Ectodermal cell (in vitro differentiated cells): Measurements from ENCODE around the gene AGBL1.

ENCODE experiments used
- H3K27ac ChIP-seq: 2 replicates; pipeline ENCODE4 v1.7.0; 2013; ENCODE audit warnings: mild to moderate bottlenecking, low read depth, low read length; ENCODE audit not compliant: insufficient read depth, poor library complexity, severe bottlenecking
- H3K27me3 ChIP-seq: 2 replicates; pipeline ENCODE4 v1.7.0; 2013; ENCODE audit warnings: mild to moderate bottlenecking, low read length; ENCODE audit not compliant: insufficient read depth, control insufficient read depth, poor library complexity, severe bottlenecking
- H3K36me3 ChIP-seq: one replicate; pipeline ENCODE4 v1.7.0; 2013; ENCODE audit warnings: low read length; ENCODE audit not compliant: control insufficient read depth, insufficient read depth
- H3K4me1 ChIP-seq: one replicate; pipeline ENCODE4 v1.7.0; 2013; ENCODE audit warnings: low read length; ENCODE audit not compliant: control insufficient read depth, insufficient read depth
- H3K4me3 ChIP-seq: 2 replicates; pipeline ENCODE4 v1.7.0; 2013; ENCODE audit warnings: low read depth, low read length, control low read depth; ENCODE audit not compliant: insufficient read depth
- H3K9me3 ChIP-seq: 2 replicates; pipeline ENCODE4 v1.7.0; 2013; ENCODE audit warnings: mild to moderate bottlenecking, low read length, moderate library complexity; ENCODE audit not compliant: control insufficient read depth
- WGBS, 2 experiments: methylation state at CpG; one replicate each; pipeline ENCODE4 v1.1.7; 2013; ENCODE audit warnings: missing lambda C conversion rate in 2 of 2; 5-methylcytosine and 5-hydroxymethylcytosine counted together

AGBL1 gene

DNA sequence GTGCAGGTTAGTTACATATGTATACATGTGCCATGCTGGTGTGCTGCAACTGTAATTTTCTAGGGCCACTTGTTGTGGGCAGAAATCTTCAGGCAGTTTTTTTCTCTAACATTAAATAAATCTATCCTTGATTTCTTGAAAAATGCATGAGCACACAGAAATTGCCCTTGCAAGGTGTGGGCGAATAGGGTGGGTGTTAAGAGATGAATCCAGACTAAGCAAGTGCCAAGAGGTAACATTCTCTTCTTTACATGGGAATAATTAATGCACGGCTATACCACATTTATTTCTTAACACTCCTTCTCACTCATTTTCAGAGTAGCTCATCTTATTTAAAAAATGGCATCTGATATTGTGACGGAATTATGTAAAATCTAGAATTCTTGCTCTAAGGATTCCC is 719.6 kb downstream of the AGBL1 start:
- no peak overlapping the region for H3K27ac ChIP-seq
- H3K27me3 ChIP-seq = no peaks in the 10 kb centered on the region
- WGBS, 2 experiments = 92 to 100% methylated on average over 2 to 3 of the region's 3 CpGs
- no peaks in the 10 kb centered on the region for H3K36me3 ChIP-seq
- no peak overlapping the region for H3K4me3 ChIP-seq
- H3K4me1 ChIP-seq = no peaks in the 10 kb centered on the region
- no peaks in the 10 kb centered on the region for H3K9me3 ChIP-seq

DNA sequence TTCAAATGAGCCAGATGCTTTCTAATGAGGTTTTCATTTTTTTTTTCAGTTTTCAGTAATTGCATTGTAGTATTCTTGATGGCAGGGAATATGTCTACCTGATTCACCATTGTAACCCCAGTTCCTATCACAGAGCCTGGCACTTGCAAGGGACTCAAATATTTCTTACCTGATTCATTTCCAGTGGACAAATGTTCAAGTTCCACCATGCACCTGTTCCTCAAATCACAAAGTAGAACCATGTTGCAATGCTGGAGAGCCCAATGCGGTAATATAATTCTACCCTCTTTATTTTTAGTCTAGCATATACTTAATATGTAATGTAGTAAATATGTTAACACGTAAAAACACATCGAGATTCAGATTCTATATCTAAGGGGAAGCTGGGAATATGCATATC is 722.6 kb downstream of the AGBL1 start:
- Histone ChIP-seq H3K27me3 (no peaks in the 10 kb centered on the region), H3K27ac (no peak overlapping the region), H3K4me1 (no peaks in the 10 kb centered on the region), H3K36me3 (no peaks in the 10 kb centered on the region), H3K4me3 (no peak overlapping the region), H3K9me3 (no peaks in the 10 kb centered on the region)
- no CpG with 5 or more reads among the region's 3 CpGs for WGBS, 2 experiments

DNA sequence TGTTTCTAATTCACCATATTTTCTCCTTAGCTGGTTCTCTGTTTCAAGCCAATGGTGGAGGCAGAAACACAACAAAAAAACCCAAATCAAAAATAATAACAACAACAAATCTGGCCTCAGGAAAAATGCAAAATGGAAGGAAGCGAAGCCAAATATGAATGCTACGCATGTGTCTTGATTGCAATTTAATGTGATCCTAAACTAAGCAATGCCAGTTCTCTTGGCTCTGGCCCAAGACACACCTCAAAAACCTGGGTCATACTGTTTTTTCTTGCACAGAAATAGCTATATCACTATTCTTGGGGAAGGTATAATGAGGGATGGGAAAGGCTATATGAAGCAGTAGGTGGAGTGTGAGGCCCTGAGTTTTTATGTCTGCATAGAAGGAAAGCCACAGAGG is 724.7 kb downstream of the AGBL1 start:
- 88 to 95% methylated on average over 2 of the region's 2 CpGs for WGBS, 2 experiments
- no peak overlapping the region for H3K27ac ChIP-seq
- H3K9me3 ChIP-seq = no peaks in the 10 kb centered on the region
- H3K36me3 ChIP-seq = no peaks in the 10 kb centered on the region
- H3K4me3 ChIP-seq = no peak overlapping the region
- H3K4me1 ChIP-seq = no peaks in the 10 kb centered on the region
- no peaks in the 10 kb centered on the region for H3K27me3 ChIP-seq

DNA sequence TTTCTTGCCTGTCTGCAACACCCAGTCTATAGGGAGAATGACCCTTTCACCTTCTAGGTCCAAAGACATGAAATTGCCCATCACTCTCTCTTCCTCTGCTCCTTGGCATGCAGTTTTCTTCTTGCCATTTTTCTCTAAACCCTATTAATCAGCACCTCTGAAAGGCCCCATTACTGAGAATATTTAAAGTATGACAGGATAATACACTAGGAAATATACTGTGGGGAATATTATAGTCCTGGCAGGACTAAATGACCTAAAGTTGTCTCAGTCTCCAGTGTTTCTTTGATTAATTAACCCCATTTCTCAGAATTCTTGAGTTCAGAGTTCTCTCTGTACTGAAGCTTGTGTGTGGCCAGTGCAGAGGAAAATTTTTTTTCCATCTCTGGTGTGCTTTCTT is 730.7 kb downstream of the AGBL1 start:
- no peak overlapping the region for H3K27ac ChIP-seq
- H3K9me3 ChIP-seq = no peaks in the 10 kb centered on the region
- no peaks in the 10 kb centered on the region for H3K4me1 ChIP-seq
- no peaks in the 10 kb centered on the region for H3K27me3 ChIP-seq
- no peaks in the 10 kb centered on the region for H3K36me3 ChIP-seq
- no peak overlapping the region for H3K4me3 ChIP-seq

DNA sequence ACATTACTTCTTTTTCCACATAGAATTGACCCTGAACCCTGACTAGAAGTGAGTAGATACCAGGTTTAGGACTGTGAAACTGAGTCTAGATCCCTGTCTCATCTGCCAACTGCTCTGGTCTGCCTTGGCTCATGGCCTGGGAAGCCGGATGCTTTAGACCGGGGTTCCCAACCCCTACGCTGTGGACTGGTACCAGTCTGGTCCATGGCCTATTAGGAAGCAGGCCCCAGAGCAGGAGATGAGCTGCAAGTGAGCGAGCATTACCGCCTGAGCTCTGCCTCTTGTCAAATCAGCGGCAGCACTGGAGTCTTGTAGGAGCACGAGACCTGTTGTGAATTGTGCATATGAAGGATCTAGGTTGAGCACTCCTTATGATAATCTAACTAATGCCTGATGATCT is 734.2 kb downstream of the AGBL1 start:
- Histone ChIP-seq H3K9me3 (no peaks in the 10 kb centered on the region), H3K36me3 (no peaks in the 10 kb centered on the region), H3K27ac (no peak overlapping the region), H3K27me3 (no peaks in the 10 kb centered on the region), H3K4me1 (no peaks in the 10 kb centered on the region), H3K4me3 (no peak overlapping the region)
- 94 to 97% methylated on average over 6 to 7 of the region's 7 CpGs for WGBS, 2 experiments

DNA sequence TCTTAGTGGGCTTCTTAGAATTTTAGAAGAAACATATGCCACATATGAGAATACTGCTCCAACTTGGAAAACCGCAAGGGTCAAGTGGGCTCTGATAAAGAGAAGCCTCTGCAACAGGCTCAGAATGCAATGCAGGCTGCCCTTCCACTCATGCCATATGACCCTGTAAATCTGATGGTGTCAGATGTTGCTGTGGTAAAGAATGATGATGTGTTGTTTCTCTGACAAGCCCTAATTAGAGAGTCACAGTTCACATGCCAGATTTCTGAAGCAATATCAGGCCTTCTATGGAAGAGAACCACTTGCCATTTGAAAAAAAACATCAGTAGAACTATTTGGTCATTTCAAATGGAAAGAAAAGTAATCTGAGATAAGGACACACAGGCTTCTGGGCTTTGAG is 749.6 kb downstream of the AGBL1 start:
- Histone ChIP-seq H3K27ac (no peak overlapping the region), H3K36me3 (no peaks in the 10 kb centered on the region), H3K4me1 (no peaks in the 10 kb centered on the region), H3K9me3 (no peaks in the 10 kb centered on the region), H3K27me3 (no peaks in the 10 kb centered on the region), H3K4me3 (no peak overlapping the region)
- WGBS, 2 experiments = 94 to 100% methylated on average over 1 of the region's 1 CpG

DNA sequence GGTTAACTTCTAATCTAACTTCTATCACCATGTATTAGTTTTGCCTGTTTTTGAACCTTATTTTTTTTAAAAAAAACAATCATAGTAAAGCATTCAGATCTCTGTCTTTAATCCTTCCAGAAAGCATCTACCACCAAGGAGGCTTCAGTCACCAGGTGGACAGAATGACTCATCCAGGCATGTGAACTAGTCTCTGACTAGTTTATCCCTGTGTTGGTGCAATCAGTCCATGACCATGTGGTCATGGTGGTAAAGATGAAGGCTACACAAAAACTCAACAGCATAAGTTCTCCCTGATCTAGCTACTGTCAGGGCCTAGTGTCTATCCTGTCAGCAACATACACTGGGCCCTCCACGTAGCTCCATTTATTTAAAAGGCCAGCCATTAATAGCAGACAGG is 750.6 kb downstream of the AGBL1 start:
- Histone ChIP-seq H3K4me3 (no peak overlapping the region), H3K4me1 (no peaks in the 10 kb centered on the region), H3K36me3 (no peaks in the 10 kb centered on the region), H3K9me3 (no peaks in the 10 kb centered on the region), H3K27ac (no peak overlapping the region), H3K27me3 (no peaks in the 10 kb centered on the region)
- WGBS, 2 experiments = 97 to 100% methylated on average over 1 of the region's 1 CpG

DNA sequence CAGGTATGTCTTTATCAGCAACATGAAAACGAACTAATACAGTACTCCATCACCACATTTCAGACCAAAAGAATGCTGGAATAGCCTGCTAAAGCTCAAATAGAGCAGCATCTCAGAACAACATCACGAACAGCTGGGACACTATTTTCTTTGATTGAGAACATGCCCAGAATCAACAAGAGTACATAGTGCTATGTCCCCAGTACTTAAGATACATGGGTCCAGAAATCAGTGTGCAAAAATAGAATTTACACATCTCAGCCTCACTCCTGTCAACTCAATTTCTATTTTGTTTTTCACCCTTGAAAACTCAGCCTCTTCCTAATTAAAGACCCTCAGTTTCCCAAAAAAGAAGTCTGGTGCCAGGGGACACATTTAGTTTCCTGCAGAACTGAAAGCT is 753.9 kb downstream of the AGBL1 start:
- H3K27ac ChIP-seq = no peak overlapping the region
- WGBS, 2 experiments = 93% methylated on average over 2 of the region's 2 CpGs

DNA sequence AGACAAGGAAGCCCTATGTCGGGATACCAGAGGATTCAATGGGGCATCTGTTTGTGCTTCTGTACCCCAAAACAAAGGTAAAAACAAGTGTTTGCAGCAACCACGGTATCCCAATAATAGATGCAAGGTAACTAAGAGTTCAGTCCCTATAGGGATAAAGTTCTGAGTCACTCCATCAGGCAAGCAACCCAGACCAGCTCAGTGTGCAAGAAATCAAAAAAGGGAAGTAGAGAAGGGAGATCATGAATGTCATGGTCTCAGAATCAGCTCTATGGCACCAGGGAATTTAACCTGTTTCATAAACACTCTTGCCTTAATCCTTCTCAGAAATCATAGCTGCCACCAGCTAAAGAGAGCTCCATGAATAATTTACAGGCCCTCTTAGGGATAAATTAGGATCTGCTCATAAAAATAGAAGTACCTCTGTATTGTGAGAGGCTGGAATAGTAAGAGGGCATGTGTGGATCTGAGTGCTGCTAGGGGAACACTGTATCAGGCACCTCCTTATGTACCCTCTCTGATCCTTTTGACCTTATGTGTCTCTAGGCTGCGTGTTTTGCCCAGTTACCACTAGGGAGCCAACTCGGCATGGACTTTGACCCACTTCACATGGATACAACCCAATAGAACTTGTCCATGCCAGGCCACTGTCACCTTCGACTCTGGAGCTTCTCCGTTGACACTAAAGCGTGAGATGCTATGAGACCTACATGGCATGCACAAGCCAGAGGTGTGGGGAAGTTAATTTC is 754.6 kb downstream of the AGBL1 start:
- H3K4me1 ChIP-seq = no peaks in the 10 kb centered on the region
- H3K4me3 ChIP-seq = no peak overlapping the region
- 83 to 91% methylated on average over 7 of the region's 7 CpGs for WGBS, 2 experiments
- no peaks in the 10 kb centered on the region for H3K36me3 ChIP-seq
- H3K9me3 ChIP-seq = no peaks in the 10 kb centered on the region
- H3K27me3 ChIP-seq = no peaks in the 10 kb centered on the region
- no peak overlapping the region for H3K27ac ChIP-seq

More for the DNA sequence above, 753.9 kb downstream of the AGBL1 start:
- Histone ChIP-seq H3K4me1 (no peaks in the 10 kb centered on the region), H3K4me3 (no peak overlapping the region), H3K9me3 (no peaks in the 10 kb centered on the region), H3K36me3 (no peaks in the 10 kb centered on the region), H3K27me3 (no peaks in the 10 kb centered on the region)

DNA sequence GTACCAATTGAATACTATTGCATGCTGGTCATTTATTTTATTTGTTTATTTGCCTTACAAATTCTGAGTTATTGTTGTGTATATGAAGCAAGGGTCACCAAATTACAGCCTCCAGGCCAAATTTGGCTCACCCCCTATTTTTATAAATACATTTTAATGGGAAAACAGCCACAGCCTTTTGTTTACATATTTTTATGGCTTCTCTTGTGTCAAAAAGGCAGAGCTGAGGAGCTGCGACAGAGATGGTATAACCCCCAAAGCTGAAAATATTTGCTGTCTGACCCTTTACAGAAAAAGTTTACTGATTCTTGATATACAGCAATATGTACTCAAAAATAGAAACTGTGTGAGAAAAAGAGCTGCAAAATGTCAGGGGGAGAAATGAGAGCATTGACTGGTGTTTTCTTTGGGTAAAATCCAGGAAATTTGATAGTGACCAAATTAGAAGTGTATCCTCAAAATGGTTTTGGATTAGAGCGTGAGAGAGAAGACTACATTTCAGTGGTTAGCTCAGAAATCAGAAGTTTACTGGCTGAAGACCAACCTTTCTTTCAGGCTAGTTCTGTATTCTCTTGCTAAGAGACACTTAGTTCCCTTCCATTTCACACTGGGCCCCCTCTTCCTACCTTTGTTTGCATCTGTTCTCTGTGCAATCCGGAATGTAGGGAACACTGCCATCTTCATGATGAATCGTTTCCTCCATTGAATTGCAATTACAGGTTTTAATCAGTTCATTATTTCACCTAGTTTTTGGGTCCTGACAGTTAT is 757.8 kb downstream of the AGBL1 start:
- no peaks in the 10 kb centered on the region for H3K9me3 ChIP-seq
- no peaks in the 10 kb centered on the region for H3K36me3 ChIP-seq
- no peak overlapping the region for H3K4me3 ChIP-seq
- no peaks in the 10 kb centered on the region for H3K27me3 ChIP-seq
- H3K27ac ChIP-seq = no peak overlapping the region
- H3K4me1 ChIP-seq = no peaks in the 10 kb centered on the region
- 81 to 87% methylated on average over 4 of the region's 4 CpGs for WGBS, 2 experiments
